Esophagus muscularis mucosa (tissue), 4 donors: ENCODE measurements around the gene ADGRV1. TPM values are rescaled to one million over a fixed set of nuclear protein-coding genes. Genes with fewer than 3 reads are reported as not detected.

Experiments
- DNase-seq: peaks from one replicate; pipeline ENCODE4 v3.0.0-alpha.2; 2017; ENCODE audit errors: extremely low spot score
- H3K27ac ChIP-seq, 4 donors: fragments of 200-600 bp; sonication (generic); replicated peaks in 1 of 4; 1 replicate in 3 of 4; 2 replicates in 1 of 4; pipeline ENCODE4 v1.5.1; 2016 to 2019; ENCODE audit warnings: mild to moderate bottlenecking in 1 of 4
- H3K27me3 ChIP-seq, 4 donors: fragments of 200-600 bp; sonication (generic); one replicate each; pipeline versions ENCODE4 v1.5.1 to v1.6.0; 2016 to 2019
- H3K36me3 ChIP-seq, 4 donors: fragments of 200-600 bp; sonication (generic); one replicate each; pipeline ENCODE4 v1.5.1; 2016 to 2019
- H3K4me1 ChIP-seq, 4 donors: fragments of 200-600 bp; sonication (generic); one replicate each; pipeline ENCODE4 v1.5.1; 2016 to 2019
- H3K4me3 ChIP-seq, 4 donors: fragments of 200-600 bp; sonication (generic); 1 replicate in 2 of 4; 2 replicates in 2 of 4; pipeline ENCODE4 v1.5.1; 2016 to 2019; ENCODE audit warnings: mild to moderate bottlenecking in 4 of 4, moderate library complexity in 1 of 4
- H3K9me3 ChIP-seq, 4 donors: fragments of 200-600 bp; sonication (generic); 1 replicate in 3 of 4; 2 replicates in 1 of 4; pipeline ENCODE4 v1.5.1; 2016 to 2019
- EP300 ChIP-seq: sonication (generic); formaldehyde crosslinking; IDR thresholded peaks from one replicate; pipeline ENCODE4 v1.6.1; 2017; ENCODE audit warnings: antibody characterized with exemption
- POLR2A ChIP-seq: fragments of 450-650 bp; IDR thresholded peaks from one replicate; pipeline ENCODE4 v1.6.1; 2017; ENCODE audit warnings: antibody characterized with exemption, moderate library complexity, mild to moderate bottlenecking, low read depth
- POLR2AphosphoS5 ChIP-seq, 2 donors: sonication (generic); formaldehyde crosslinking; IDR thresholded peaks; one replicate each; pipeline ENCODE4 v1.6.1; 2017; ENCODE audit warnings: antibody characterized with exemption in 2 of 2
- WGBS: methylation state at CpG from one replicate; pipeline ENCODE4 v1.1.5; 2018; 5-methylcytosine and 5-hydroxymethylcytosine counted together
- intact Hi-C: fragments of 100-400 bp; cut with DNase I; formaldehyde crosslinking; loops from one replicate; pipeline ENCODE4 v1.15.1; 2023
- total RNA-seq, 4 donors: library from RNA; depleted of rRNA; stranded (reverse); fragments of >200 nt; gene quantifications; one replicate each; pipeline versions ENCODE4 v1.1.0 to v1.2.1, GENCODE V29; 2016
- TF ChIP-seq, protein P1 (sequence below), 3 experiments: fragments of 200-600 bp in 2 of 3; fragments of 450-650 bp in 1 of 3; sonication (generic) in 2 of 3; IDR thresholded peaks; one replicate each; pipeline ENCODE4 v1.5.1; 2017 to 2019; ENCODE audit warnings: antibody characterized with exemption in 3 of 3, mild to moderate bottlenecking in 2 of 3, moderate library complexity in 1 of 3

ADGRV1 gene
- total RNA-seq, 4 donors from 2014 or later, result 0.42 to 1.4 (median 0.54) TPM

- TF ChIP-seq POLR2AphosphoS5 (IDR thresholded peaks at IDR 0.05) (no peak), EP300 (no peak), POLR2A (no peak)
- TF ChIP-seq, protein P1, sequence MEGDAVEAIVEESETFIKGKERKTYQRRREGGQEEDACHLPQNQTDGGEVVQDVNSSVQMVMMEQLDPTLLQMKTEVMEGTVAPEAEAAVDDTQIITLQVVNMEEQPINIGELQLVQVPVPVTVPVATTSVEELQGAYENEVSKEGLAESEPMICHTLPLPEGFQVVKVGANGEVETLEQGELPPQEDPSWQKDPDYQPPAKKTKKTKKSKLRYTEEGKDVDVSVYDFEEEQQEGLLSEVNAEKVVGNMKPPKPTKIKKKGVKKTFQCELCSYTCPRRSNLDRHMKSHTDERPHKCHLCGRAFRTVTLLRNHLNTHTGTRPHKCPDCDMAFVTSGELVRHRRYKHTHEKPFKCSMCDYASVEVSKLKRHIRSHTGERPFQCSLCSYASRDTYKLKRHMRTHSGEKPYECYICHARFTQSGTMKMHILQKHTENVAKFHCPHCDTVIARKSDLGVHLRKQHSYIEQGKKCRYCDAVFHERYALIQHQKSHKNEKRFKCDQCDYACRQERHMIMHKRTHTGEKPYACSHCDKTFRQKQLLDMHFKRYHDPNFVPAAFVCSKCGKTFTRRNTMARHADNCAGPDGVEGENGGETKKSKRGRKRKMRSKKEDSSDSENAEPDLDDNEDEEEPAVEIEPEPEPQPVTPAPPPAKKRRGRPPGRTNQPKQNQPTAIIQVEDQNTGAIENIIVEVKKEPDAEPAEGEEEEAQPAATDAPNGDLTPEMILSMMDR (IDR thresholded peaks at IDR 0.05), result no peak
- H3K27ac ChIP-seq, result no peak overlapping the region
- no peak for DNase-seq
- peaks cover 14 to 35% (median 26%) of the 10 kb centered on the region in 4 donors for H3K4me1 ChIP-seq
- H3K9me3 ChIP-seq, result no peaks in the 10 kb centered on the region
- no peaks in the 10 kb centered on the region for H3K36me3 ChIP-seq
- intact Hi-C loops, result no loop called here
- H3K4me3 ChIP-seq, result no peak overlapping the region
- WGBS, result 98% methylated on average over 3 of the region's 3 CpGs
- no peaks in the 10 kb centered on the region for H3K27me3 ChIP-seq
These were observed 596.7 kb downstream of the ADGRV1 start for GRCh38 chr5:91155274-91155673.

- DNase-seq, result no peak
- Histone ChIP-seq H3K27me3 (no peaks in the 10 kb centered on the region), H3K4me3 (no peak overlapping the region), H3K27ac (no peak overlapping the region), H3K4me1 (peaks cover 10 to 26% (median 18%) of the 10 kb centered on the region in 4 donors), H3K9me3 (no peaks in the 10 kb centered on the region), H3K36me3 (no peaks in the 10 kb centered on the region)
- 75% methylated on average over 1 of the region's 1 CpG for WGBS
- intact Hi-C loops, result no loop called here
- TF ChIP-seq POLR2AphosphoS5 (IDR thresholded peaks at IDR 0.05), result no peak
- TF ChIP-seq, protein P1 (IDR thresholded peaks at IDR 0.05), result no peak
- no peak for TF ChIP-seq EP300
- TF ChIP-seq POLR2A, result no peak
These were observed 597.6 kb downstream of the ADGRV1 start for GRCh38 chr5:91156242-91156641.

DNA sequence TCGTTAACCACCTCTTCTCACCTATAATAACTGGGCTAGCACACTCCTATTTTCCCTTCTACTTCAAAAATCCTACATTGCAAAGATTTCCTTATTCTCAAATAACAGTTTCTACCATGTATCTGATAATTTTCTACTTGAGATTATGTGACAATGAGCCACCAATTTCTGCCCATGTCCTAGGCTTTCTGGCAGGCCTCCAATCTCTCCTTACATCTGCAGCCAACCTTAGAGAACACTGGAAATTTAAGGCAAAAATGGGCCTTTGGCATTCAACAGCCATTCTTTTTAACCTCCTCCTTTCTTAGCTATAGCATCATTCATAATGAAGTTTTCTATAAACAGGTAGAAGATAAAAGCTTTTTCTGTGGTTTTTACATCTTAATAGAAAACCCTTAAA lies 599.4 kb downstream of the ADGRV1 start:
- WGBS, result 85% methylated on average over 1 of the region's 1 CpG
- intact Hi-C loops, result no loop called here

DNA sequence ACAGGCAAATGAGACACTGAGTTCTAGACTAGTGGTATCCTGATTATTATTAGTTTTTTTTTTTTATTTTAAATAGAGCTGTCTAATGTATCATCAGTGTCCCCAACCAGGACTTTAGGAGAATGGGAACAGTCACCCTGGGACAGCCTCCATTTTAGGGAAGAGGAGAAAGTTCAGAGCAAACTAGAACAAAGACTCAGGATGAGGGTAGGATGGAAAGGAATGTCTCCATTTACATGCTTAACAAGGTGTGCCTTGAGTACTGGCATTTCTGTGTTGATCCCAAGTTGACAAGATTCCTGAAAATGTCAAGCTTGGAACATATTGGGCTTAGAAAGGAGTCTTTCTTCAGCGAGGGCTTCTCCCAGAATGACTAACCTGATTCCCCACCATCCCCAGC lies 601.0 kb downstream of the ADGRV1 start:
- H3K9me3 ChIP-seq, result no peaks in the 10 kb centered on the region
- peaks cover 16 to 32% (median 31%) of the 10 kb centered on the region in 4 donors for H3K4me1 ChIP-seq
- 83% methylated on average over 1 of the region's 1 CpG for WGBS
- TF ChIP-seq POLR2A, result no peak
- TF ChIP-seq EP300, result no peak
- H3K27me3 ChIP-seq, result no peaks in the 10 kb centered on the region
- intact Hi-C loops, result no loop called here
- DNase-seq, result no peak
- no peaks in the 10 kb centered on the region for H3K36me3 ChIP-seq
- no peak overlapping the region for H3K4me3 ChIP-seq
- no peak overlapping the region for H3K27ac ChIP-seq

More for the DNA sequence above, 599.4 kb downstream of the ADGRV1 start:
- Histone ChIP-seq H3K4me3 (no peak overlapping the region), H3K4me1 (peaks cover 11 to 23% (median 18%) of the 10 kb centered on the region in 4 donors), H3K36me3 (no peaks in the 10 kb centered on the region), H3K27me3 (no peaks in the 10 kb centered on the region), H3K27ac (no peak overlapping the region), H3K9me3 (no peaks in the 10 kb centered on the region)
- TF ChIP-seq EP300 (no peak), POLR2AphosphoS5 (IDR thresholded peaks at IDR 0.05) (no peak), POLR2A (no peak)
- TF ChIP-seq, protein P1 (IDR thresholded peaks at IDR 0.05), result no peak
- DNase-seq, result no peak

DNA sequence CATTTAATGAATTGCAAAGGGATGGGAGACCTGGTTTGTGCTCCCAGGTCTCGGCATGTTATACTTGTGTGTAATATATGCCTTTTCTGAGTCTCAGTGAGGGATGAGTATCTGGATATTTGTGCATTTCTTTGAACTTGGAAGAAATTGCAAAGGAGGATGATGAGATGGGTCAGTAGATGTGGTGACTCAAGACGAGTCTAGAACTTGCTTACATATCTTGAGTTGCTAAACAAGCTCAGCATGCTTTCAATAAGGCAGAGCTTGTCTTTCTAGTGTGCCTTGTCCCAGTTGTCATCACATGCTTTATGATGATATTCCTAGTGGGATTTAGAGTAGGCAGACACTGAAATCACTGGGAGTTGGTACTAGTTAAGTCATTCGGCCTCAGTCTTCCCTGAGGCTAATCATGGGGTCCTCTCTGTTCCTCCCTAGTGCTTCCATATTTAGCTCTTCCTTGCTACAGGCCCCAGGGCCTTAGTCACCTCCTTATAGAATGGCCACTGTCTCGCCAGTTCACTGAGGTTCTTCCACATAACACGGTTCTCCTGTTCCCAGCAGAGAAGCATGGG lies 602.2 kb downstream of the ADGRV1 start:
- H3K27me3 ChIP-seq, result no peaks in the 10 kb centered on the region
- no peak for DNase-seq
- H3K36me3 ChIP-seq, result no peaks in the 10 kb centered on the region
- H3K27ac ChIP-seq, result no peak overlapping the region
- no peaks in the 10 kb centered on the region for H3K9me3 ChIP-seq
- H3K4me3 ChIP-seq, result no peak overlapping the region
- intact Hi-C loops, result no loop called here
- TF ChIP-seq EP300 (no peak), POLR2A (no peak), POLR2AphosphoS5 (IDR thresholded peaks at IDR 0.05) (no peak)
- TF ChIP-seq, protein P1 (IDR thresholded peaks at IDR 0.05), result no peak
- whole genome bisulfite sequencing, result 83% methylated on average over 5 of the region's 5 CpGs
- H3K4me1 ChIP-seq, result peaks cover 16 to 43% (median 39%) of the 10 kb centered on the region in 4 donors
